KMS-11 (cell line): ENCODE measurements around the gene KRTCAP2.
A peak's percentile ranks its signal among the peaks of the same experiment; 100 is the strongest.
"Not testable (repeated sequence)": the region's sequence is repeated elsewhere in the genome, so short reads cannot be mapped to it uniquely, and the experiment has no call there.

Experiments used
- H2AFZ ChIP-seq: fragments of 200-600 bp; sonication (generic); 2 replicates; pipeline ENCODE4 v1.6.1; 2016; ENCODE audit warnings: antibody characterized with exemption, mixed run types, low read depth
- H3K27ac ChIP-seq: fragments of 200-600 bp; sonication (generic); 2 replicates; pipeline ENCODE4 v1.6.1; 2016; ENCODE audit warnings: mild to moderate bottlenecking, mixed run types
- H3K27me3 ChIP-seq: fragments of 200-600 bp; sonication (generic); 2 replicates; pipeline ENCODE4 v1.6.1; 2017; ENCODE audit warnings: mild to moderate bottlenecking, low read depth, mixed run types, moderate library complexity; ENCODE audit not compliant: insufficient read depth
- H3K36me3 ChIP-seq: fragments of 200-600 bp; sonication (generic); 2 replicates; pipeline ENCODE4 v1.6.1; 2017; ENCODE audit warnings: mild to moderate bottlenecking, mixed run types; ENCODE audit not compliant: insufficient read depth
- H3K4me1 ChIP-seq: fragments of 200-600 bp; sonication (generic); 2 replicates; pipeline ENCODE4 v1.6.1; 2016; ENCODE audit warnings: mild to moderate bottlenecking, low read depth, mixed run types; ENCODE audit not compliant: poor library complexity, severe bottlenecking
- H3K4me2 ChIP-seq: fragments of 200-600 bp; sonication (generic); 2 replicates; pipeline ENCODE4 v1.7.0; 2016; ENCODE audit warnings: mild to moderate bottlenecking, mixed run types
- H3K4me3 ChIP-seq: fragments of 200-600 bp; sonication (generic); IDR thresholded peaks from 2 replicates; pipeline ENCODE4 v1.6.1; 2017; ENCODE audit warnings: low read depth, low read length, mixed read lengths; ENCODE audit not compliant: insufficient read depth
- H3K79me2 ChIP-seq: fragments of 200-600 bp; sonication (generic); 2 replicates; pipeline ENCODE4 v1.6.1; 2016; ENCODE audit warnings: low read depth, mixed run types; ENCODE audit not compliant: insufficient read depth
- H3K9ac ChIP-seq: fragments of 200-600 bp; sonication (generic); 2 replicates; pipeline ENCODE4 v1.6.1; 2016; ENCODE audit warnings: mild to moderate bottlenecking, mixed run types
- H4K20me1 ChIP-seq: fragments of 200-600 bp; sonication (generic); 2 replicates; pipeline ENCODE4 v1.6.1; 2016; ENCODE audit warnings: mild to moderate bottlenecking, mixed run types; ENCODE audit not compliant: insufficient read depth
- TF ChIP-seq, protein P1 (sequence below): fragments of 200-600 bp; sonication (generic); conservative IDR thresholded peaks from 2 replicates; pipeline ENCODE4 v1.6.1; 2017; ENCODE audit warnings: low read depth, mild to moderate bottlenecking, antibody characterized with exemption, low read length, moderate library complexity, mixed read lengths

Gene KRTCAP2

DNA sequence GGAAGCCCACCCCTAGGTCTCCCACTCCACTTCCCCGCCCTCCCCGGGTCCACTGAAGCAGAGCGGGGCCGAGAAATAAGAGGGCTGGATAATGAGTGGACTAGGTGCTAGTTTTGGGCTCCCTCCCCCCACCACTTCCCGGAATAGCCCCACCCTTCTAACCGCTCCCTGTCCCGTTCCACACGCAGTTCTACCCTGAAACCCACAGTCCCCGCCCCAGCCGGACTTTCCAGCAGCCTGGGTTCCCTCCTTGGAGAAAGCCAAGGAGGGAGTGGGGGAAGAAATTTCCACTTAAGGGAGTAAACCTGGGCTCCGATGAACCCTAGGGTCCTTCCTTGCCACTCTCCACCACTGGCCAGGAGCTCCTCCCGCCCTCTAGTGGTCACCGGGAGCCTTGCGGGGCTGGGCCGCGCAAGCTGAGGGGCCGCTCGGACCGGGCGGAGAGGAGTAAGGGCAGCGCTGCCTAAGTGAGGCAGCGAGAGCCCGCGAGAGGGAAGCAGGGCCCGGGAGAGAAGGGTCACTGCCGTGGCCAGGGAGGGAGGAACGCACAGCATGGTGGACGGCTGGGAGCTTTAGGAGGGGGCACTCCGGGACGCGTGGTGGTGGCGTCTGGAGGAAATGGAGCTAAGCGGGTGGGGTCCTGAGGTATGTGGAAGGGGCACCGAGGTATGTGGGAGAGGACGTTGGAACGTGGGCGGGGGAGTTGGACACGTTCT lies 20.3 kb upstream of the KRTCAP2 start:
- Histone ChIP-seq H3K4me3 (peak overlapping the region; percentile 98), H3K36me3 (no peaks in the 10 kb centered on the region), H2AFZ (peak overlapping the region; percentile 93), H3K4me1 (peaks cover 26% of the 10 kb centered on the region), H3K4me2 (peak overlapping the region; percentile 95), H3K27ac (peak overlapping the region; percentile 82), H4K20me1 (no peaks in the 10 kb centered on the region), H3K9ac (peak overlapping the region; percentile 89), H3K27me3 (0 out of 2 replicates have a peak, but pooled peaks cover 4% of the 10 kb centered on the region), H3K79me2 (no peaks in the 10 kb centered on the region)
- TF ChIP-seq, protein P1, sequence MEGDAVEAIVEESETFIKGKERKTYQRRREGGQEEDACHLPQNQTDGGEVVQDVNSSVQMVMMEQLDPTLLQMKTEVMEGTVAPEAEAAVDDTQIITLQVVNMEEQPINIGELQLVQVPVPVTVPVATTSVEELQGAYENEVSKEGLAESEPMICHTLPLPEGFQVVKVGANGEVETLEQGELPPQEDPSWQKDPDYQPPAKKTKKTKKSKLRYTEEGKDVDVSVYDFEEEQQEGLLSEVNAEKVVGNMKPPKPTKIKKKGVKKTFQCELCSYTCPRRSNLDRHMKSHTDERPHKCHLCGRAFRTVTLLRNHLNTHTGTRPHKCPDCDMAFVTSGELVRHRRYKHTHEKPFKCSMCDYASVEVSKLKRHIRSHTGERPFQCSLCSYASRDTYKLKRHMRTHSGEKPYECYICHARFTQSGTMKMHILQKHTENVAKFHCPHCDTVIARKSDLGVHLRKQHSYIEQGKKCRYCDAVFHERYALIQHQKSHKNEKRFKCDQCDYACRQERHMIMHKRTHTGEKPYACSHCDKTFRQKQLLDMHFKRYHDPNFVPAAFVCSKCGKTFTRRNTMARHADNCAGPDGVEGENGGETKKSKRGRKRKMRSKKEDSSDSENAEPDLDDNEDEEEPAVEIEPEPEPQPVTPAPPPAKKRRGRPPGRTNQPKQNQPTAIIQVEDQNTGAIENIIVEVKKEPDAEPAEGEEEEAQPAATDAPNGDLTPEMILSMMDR, result peak; percentile 100

DNA sequence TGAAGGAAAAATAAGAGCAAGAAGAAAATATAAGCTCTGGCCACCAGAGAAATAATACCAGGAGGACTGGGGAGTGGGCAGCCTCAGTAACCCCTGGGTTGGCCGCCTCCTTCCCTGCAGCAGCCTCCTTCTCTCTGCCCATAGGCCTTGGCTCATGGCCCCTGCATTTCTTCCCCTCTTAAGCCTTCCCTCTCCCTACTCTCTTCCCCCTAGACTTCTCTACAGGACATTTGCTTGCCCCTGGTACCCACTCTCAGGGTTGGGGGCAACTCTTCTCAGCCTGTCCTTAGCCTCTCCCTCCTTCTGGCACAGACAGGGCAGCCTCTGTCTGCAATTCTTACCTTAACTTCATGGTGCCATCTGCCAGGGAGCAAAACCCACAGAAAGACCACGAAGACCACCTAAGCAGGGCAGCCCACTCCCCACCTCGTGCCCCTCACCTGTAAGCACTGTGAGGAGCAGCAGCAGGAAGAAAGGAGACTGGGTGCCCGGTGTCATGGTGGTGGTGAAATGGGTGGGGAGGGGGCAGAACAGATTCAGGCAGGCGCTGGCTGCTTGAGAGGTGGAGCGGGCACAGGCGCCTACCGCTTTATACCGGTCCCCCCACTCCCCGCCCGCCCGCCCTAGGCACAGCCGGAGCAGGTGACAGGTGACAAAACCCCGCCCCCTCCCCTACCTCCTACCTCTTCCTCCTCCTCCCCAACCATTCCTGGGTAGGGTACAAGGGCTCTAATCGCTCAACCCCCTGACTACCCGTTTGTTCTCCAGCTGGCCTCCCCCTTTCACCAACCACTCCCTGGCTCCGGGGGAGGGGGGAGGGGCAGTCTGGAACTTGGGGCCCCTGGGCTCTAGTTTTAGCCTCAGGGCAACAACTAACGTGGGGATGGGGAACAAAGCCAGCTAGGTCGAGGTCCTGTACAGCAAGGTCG lies 19.5 kb upstream of the KRTCAP2 start:
- H3K27me3 ChIP-seq, result 0 out of 2 replicates have a peak, but pooled peaks cover 4% of the 10 kb centered on the region
- H3K4me3 ChIP-seq, result peak overlapping the region; percentile 98
- H3K27ac ChIP-seq, result peak overlapping the region; percentile 82
- TF ChIP-seq, protein P1, result no peak
- peak overlapping the region; percentile 93 for H2AFZ ChIP-seq
- peaks cover 26% of the 10 kb centered on the region for H3K4me1 ChIP-seq
- H3K36me3 ChIP-seq, result no peaks in the 10 kb centered on the region
- H3K79me2 ChIP-seq, result no peaks in the 10 kb centered on the region
- H3K4me2 ChIP-seq, result peak overlapping the region; percentile 95
- peak overlapping the region; percentile 89 for H3K9ac ChIP-seq
- H4K20me1 ChIP-seq, result no peaks in the 10 kb centered on the region

DNA sequence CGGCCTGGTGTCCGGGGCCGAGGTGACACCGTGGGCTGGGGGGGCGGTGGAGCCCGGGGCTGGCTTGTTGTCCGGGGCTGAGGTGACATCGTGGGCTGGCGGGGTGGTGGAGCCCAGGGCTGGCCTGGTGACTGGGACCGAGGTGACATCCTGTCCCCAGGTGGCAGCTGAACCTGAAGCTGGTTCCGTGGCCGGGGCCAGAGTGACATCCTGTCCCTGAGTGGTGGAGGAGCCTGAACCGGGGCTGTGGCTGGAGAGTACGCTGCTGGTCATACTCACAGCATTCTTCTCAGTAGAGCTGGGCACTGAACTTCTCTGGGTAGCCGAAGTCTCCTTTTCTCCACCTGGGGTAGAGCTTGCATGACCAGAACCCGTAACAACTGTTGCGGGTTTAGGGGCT lies 18.8 kb upstream of the KRTCAP2 start:
- TF ChIP-seq, protein P1, result no peak
- Histone ChIP-seq H3K4me2 (no peak overlapping the region), H4K20me1 (no peaks in the 10 kb centered on the region), H2AFZ (no peak overlapping the region), H3K36me3 (no peaks in the 10 kb centered on the region), H3K79me2 (no peaks in the 10 kb centered on the region), H3K4me1 (peaks cover 26% of the 10 kb centered on the region), H3K4me3 (no peak overlapping the region), H3K27ac (no peak overlapping the region), H3K9ac (no peak overlapping the region), H3K27me3 (0 out of 2 replicates have a peak, but pooled peaks cover 4% of the 10 kb centered on the region)

DNA sequence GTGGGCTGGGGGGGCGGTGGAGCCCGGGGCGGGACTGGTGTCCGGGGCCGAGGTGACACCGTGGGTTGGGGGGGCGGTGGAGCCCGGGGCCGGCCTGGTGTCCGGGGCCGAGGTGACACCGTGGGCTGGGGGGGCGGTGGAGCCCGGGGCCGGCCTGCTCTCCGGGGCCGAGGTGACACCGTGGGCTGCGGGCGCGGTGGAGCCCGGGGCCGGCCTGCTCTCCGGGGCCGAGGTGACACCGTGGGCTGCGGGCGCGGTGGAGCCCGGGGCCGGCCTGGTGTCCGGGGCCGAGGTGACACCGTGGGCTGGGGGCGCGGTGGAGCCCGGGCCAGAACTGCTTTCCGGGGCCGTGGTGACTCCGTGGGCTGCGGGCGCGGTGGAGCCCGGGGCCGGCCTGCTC lies 16.8 kb upstream of the KRTCAP2 start:
- not testable (repeated sequence) for H3K27ac ChIP-seq, H3K4me2 ChIP-seq, H3K36me3 ChIP-seq, H3K4me3 ChIP-seq, H2AFZ ChIP-seq, H4K20me1 ChIP-seq, H3K27me3 ChIP-seq, H3K9ac ChIP-seq, H3K79me2 ChIP-seq
- H3K4me1 ChIP-seq, result peaks cover 21% of the 10 kb centered on the region
